HL-60/S4 (cell line): ENCODE results near the gene NCAM1.
"Not testable (repeated sequence)": the region's sequence is repeated elsewhere in the genome, so short reads cannot be mapped to it uniquely, and the experiment has no call there.

Experiments
- in situ Hi-C: fragments of 300-500 bp; cut with MboI; formaldehyde crosslinking; loops from 2 replicates; pipeline ENCODE4 v1.14.3; 2022; ENCODE audit warnings: low sequenced_read_pairs

NCAM1 gene

GRCh38 chr11:113018913-113019312 is 57.7 kb downstream of the NCAM1 start:
- in situ Hi-C loops, result no loop called here

- in situ Hi-C loops, result no loop called here
Measured at GRCh38 chr11:113019711-113020110, 58.5 kb downstream of the NCAM1 start.

GRCh38 chr11:113021111-113021510 is 59.9 kb downstream of the NCAM1 start:
- in situ Hi-C loops, result no loop called here

- in situ Hi-C loops, result no loop called here
Measured at GRCh38 chr11:113022262-113022661, 61.0 kb downstream of the NCAM1 start.

- in situ Hi-C loops, result no loop called here
Measured at GRCh38 chr11:113023228-113023627, 62.0 kb downstream of the NCAM1 start.

GRCh38 chr11:113023986-113024385 is 62.8 kb downstream of the NCAM1 start:
- in situ Hi-C loops, result no loop called here

GRCh38 chr11:113026778-113027177 is 65.6 kb downstream of the NCAM1 start:
- in situ Hi-C loops, result no loop called here

- in situ Hi-C loops, result no loop called here
Measured at GRCh38 chr11:113034576-113034975, 73.4 kb downstream of the NCAM1 start.

- in situ Hi-C loops, result no loop called here
Measured at GRCh38 chr11:113035708-113036107, 74.5 kb downstream of the NCAM1 start.

GRCh38 chr11:113043698-113044097 is 82.5 kb downstream of the NCAM1 start:
- in situ Hi-C loops, result no loop called here

- in situ Hi-C loops, result no loop called here
Measured at GRCh38 chr11:113045146-113045545, 83.9 kb downstream of the NCAM1 start.

GRCh38 chr11:113046866-113047265 is 85.6 kb downstream of the NCAM1 start:
- in situ Hi-C loops, result no loop called here

- in situ Hi-C loops, result no loop called here
Measured at GRCh38 chr11:113048820-113049768, 87.9 kb downstream of the NCAM1 start.

GRCh38 chr11:113053042-113053441 is 91.8 kb downstream of the NCAM1 start:
- in situ Hi-C loops, result not testable (repeated sequence)

GRCh38 chr11:113057038-113057437 is 95.8 kb downstream of the NCAM1 start:
- in situ Hi-C loops, result no loop called here

GRCh38 chr11:113059548-113059947 is 98.3 kb downstream of the NCAM1 start:
- in situ Hi-C loops, result no loop called here

GRCh38 chr11:113065330-113065729 is 104.1 kb downstream of the NCAM1 start:
- in situ Hi-C loops, result no loop called here

GRCh38 chr11:113072237-113072858 is 111.1 kb downstream of the NCAM1 start:
- in situ Hi-C loops, result no loop called here

GRCh38 chr11:113073290-113073953 is 112.2 kb downstream of the NCAM1 start:
- in situ Hi-C loops, result no loop called here

GRCh38 chr11:113075586-113076095 is 114.4 kb downstream of the NCAM1 start:
- in situ Hi-C loops, result no loop called here

GRCh38 chr11:113077379-113077778 is 116.2 kb downstream of the NCAM1 start:
- in situ Hi-C loops, result no loop called here
